Measurements from ENCODE around the gene IRGM. TPM values are rescaled to one million over a fixed set of nuclear protein-coding genes. Genes with fewer than 3 reads are reported as not detected.
"Not testable (repeated sequence)": the region's sequence is repeated elsewhere in the genome, so short reads cannot be mapped to it uniquely, and the experiment has no call there.

Gene IRGM
- total and polyA plus RNA-seq, 4 donors = 0.48 to 0.59 TPM; not detected in 2

DNA sequence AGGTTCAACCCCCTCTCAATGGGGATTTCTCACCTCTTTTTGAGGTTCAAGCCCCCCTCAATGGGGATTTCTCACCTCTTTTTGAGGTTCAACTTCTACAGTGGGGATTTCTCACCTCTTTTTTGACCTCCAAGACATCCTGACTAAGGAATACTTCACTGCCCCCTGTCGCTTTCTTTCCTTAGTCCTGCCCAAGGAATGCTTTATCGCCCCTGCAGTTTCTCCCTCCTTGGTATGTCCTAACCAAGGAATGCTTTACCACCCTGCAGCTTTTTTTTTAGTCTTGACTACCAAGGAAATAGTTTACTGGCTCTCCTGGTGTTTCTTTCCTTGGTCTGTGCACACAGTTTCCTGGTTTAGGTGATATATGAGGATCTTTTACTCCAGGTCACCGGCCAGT lies 9.6 kb upstream of the IRGM start:
- WGBS (ENCODE audit: insufficient coverage) = 81% methylated on average over 3 of the region's 3 CpGs
- no peak overlapping the region for H3K4me3 ChIP-seq (ENCODE audit: low read depth, low read length)
- DNase-seq (ENCODE audit: low read depth in 4 of 6, low spot score in 6 of 6) = no peak
- H3K9me3 ChIP-seq (ENCODE audit: control insufficient read depth, insufficient read depth, low read length) = no peaks in the 10 kb centered on the region
- no peaks in the 10 kb centered on the region for H3K27me3 ChIP-seq (ENCODE audit: control insufficient read depth, insufficient read depth, low read length)
- H3K4me1 ChIP-seq (ENCODE audit: control insufficient read depth, insufficient read depth, low read length) = no peaks in the 10 kb centered on the region
- no peak overlapping the region for H3K27ac ChIP-seq (ENCODE audit: low read depth, low read length)
- no peaks in the 10 kb centered on the region for H3K36me3 ChIP-seq (ENCODE audit: control insufficient read depth, insufficient read depth, low read length)

DNA sequence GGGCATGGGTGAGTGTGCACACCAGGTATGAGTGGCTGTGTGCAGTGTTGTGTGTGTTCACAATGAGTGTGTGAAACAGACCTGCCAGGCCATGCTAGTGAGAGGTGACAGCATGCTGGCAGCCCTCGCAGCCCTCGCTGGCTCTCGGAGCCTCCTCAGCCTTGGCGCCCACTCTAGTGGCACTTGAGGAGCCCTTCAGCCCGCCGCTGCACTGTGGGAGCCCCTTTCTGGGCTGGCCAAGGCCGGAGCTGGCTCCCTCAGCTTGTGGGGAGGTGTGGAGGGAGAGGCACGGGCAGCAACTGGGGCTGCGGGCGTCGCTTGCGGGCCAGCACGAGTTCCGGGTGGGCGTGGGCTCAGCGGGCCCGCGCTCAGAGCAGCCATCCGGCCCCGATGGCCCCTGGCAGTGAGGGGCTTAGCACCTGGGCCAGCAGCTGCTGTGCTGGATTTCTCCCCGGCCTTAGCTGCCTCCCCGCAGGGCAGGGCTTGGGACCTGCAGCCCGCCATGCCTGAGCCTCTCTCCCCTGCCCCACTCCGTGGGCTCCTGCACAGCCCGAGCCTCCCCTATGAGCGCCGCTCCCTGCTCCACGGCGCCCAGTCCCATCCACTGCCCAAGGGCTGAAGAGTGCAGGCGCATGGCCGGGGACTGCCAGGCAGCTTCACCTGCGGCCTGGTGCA lies 999 bp upstream of the IRGM start:
- H3K9me3 ChIP-seq (ENCODE audit: control insufficient read depth, insufficient read depth, low read length); H3K4me3 ChIP-seq (ENCODE audit: low read depth, low read length); H3K36me3 ChIP-seq (ENCODE audit: control insufficient read depth, insufficient read depth, low read length); H3K27me3 ChIP-seq (ENCODE audit: control insufficient read depth, insufficient read depth, low read length); DNase-seq (ENCODE audit: low read depth in 4 of 6, low spot score in 6 of 6); H3K4me1 ChIP-seq (ENCODE audit: control insufficient read depth, insufficient read depth, low read length); H3K27ac ChIP-seq (ENCODE audit: low read depth, low read length): not testable (repeated sequence)
- 95% methylated on average over 30 of the region's 32 CpGs for WGBS (ENCODE audit: insufficient coverage)

DNA sequence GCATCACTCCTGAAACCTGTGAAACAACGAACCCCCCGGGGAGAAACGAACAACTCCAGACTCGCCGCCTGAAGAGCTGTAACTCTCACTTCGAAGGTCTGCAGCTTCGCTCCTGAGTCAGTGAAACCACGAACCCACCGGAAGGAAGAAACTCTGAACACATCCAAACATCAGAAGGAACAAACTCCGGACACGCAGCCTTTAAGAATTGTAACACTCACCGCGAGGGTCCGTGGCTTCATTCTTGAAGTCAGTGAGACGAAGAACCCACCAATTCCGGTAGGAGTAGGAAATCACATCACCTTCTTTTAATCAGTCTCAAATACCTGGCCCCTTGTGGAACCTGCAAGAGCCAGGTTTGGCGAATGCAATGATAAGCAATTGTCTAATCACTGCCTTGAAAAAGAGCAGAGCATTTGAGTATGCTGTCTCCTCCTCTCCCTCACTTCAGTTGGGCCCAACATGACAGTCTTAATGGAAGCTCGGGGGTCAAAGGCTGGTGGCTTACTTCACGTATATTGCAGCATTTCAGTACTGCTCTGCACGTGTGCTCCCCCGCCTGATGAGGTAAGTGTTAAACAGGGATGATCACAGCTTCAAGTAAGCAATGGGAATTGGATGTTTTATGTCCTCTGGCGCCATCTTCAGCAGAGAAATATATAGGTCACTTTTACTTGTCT lies 473 bp downstream of the IRGM start:
- H3K4me1 ChIP-seq (ENCODE audit: control insufficient read depth, insufficient read depth, low read length) = no peaks in the 10 kb centered on the region
- peak; percentile 26 to 89 (median 55) for DNase-seq (ENCODE audit: low read depth in 4 of 6, low spot score in 6 of 6)
- H3K4me3 ChIP-seq (ENCODE audit: low read depth, low read length) = no peak overlapping the region
- H3K27me3 ChIP-seq (ENCODE audit: control insufficient read depth, insufficient read depth, low read length) = no peaks in the 10 kb centered on the region
- H3K36me3 ChIP-seq (ENCODE audit: control insufficient read depth, insufficient read depth, low read length) = no peaks in the 10 kb centered on the region
- no peaks in the 10 kb centered on the region for H3K9me3 ChIP-seq (ENCODE audit: control insufficient read depth, insufficient read depth, low read length)
- WGBS (ENCODE audit: insufficient coverage) = 60% methylated on average over 18 of the region's 22 CpGs
- H3K27ac ChIP-seq (ENCODE audit: low read depth, low read length) = no peak overlapping the region

DNA sequence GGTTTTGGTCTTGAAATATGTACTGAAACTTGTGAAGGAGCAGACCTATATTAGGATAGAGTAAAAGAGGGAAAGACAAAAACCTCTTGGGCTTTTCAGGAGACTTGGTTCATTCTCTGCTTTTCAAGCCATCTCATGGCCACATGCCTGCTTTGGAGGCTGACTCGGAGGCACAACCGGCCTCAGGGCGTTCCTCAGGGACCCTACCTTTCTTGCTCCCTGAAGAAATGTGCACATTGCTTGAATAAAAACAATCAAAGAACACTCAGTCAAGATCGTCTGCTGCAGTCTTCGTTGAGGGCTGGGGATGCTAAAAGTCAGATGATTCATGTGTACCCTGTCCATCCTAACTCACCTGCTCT lies 994 bp downstream of the IRGM start:
- no peak for DNase-seq (ENCODE audit: low read depth in 4 of 6, low spot score in 6 of 6)
- Histone ChIP-seq H3K4me3 (ENCODE audit: low read depth, low read length) (no peak overlapping the region), H3K9me3 (ENCODE audit: control insufficient read depth, insufficient read depth, low read length) (no peaks in the 10 kb centered on the region), H3K4me1 (ENCODE audit: control insufficient read depth, insufficient read depth, low read length) (no peaks in the 10 kb centered on the region), H3K36me3 (ENCODE audit: control insufficient read depth, insufficient read depth, low read length) (no peaks in the 10 kb centered on the region), H3K27ac (ENCODE audit: low read depth, low read length) (no peak overlapping the region), H3K27me3 (ENCODE audit: control insufficient read depth, insufficient read depth, low read length) (no peaks in the 10 kb centered on the region)
- 38% methylated on average over 3 of the region's 5 CpGs for WGBS (ENCODE audit: insufficient coverage)

DNA sequence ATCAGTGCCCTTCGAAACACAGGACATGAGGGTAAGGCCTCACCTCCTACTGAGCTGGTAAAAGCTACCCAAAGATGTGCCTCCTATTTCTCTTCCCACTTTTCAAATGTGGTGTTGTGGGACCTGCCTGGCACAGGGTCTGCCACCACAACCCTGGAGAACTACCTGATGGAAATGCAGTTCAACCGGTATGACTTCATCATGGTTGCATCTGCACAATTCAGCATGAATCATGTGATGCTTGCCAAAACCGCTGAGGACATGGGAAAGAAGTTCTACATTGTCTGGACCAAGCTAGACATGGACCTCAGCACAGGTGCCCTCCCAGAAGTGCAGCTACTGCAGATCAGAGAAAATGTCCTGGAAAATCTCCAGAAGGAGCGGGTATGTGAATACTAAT lies 1.9 kb downstream of the IRGM start:
- Histone ChIP-seq H3K9me3 (ENCODE audit: control insufficient read depth, insufficient read depth, low read length) (no peaks in the 10 kb centered on the region), H3K27ac (ENCODE audit: low read depth, low read length) (no peak overlapping the region), H3K36me3 (ENCODE audit: control insufficient read depth, insufficient read depth, low read length) (no peaks in the 10 kb centered on the region), H3K4me1 (ENCODE audit: control insufficient read depth, insufficient read depth, low read length) (no peaks in the 10 kb centered on the region), H3K4me3 (ENCODE audit: low read depth, low read length) (no peak overlapping the region), H3K27me3 (ENCODE audit: control insufficient read depth, insufficient read depth, low read length) (no peaks in the 10 kb centered on the region)
- WGBS (ENCODE audit: insufficient coverage) = 76% methylated on average over 3 of the region's 4 CpGs
- DNase-seq (ENCODE audit: low read depth in 4 of 6, low spot score in 6 of 6) = no peak

DNA sequence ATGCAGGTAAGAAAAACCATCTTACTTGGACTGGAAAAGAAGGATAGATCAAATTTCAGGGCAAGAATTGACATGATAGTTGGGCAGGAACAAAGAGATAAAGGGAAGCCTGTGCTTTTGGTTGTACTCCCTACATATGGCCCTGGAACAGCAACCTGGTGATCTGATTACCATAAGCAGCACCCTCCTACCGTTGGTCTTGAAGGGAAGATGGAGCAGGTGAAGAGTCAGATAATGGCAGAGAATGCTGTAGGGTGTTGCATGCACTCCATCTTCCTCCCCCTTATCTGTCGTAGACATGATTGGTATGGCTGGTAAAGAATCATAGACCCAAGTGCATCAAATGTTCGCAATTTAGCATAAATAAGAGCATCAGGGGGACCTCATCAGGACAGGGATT lies 4.7 kb downstream of the IRGM start:
- Histone ChIP-seq H3K4me1 (ENCODE audit: control insufficient read depth, insufficient read depth, low read length) (no peaks in the 10 kb centered on the region), H3K27ac (ENCODE audit: low read depth, low read length) (no peak overlapping the region), H3K4me3 (ENCODE audit: low read depth, low read length) (no peak overlapping the region), H3K27me3 (ENCODE audit: control insufficient read depth, insufficient read depth, low read length) (no peaks in the 10 kb centered on the region), H3K9me3 (ENCODE audit: control insufficient read depth, insufficient read depth, low read length) (no peaks in the 10 kb centered on the region), H3K36me3 (ENCODE audit: control insufficient read depth, insufficient read depth, low read length) (no peaks in the 10 kb centered on the region)
- DNase-seq (ENCODE audit: low read depth in 4 of 6, low spot score in 6 of 6) = no peak
- 100% methylated on average over 1 of the region's 3 CpGs for WGBS (ENCODE audit: insufficient coverage)

DNA sequence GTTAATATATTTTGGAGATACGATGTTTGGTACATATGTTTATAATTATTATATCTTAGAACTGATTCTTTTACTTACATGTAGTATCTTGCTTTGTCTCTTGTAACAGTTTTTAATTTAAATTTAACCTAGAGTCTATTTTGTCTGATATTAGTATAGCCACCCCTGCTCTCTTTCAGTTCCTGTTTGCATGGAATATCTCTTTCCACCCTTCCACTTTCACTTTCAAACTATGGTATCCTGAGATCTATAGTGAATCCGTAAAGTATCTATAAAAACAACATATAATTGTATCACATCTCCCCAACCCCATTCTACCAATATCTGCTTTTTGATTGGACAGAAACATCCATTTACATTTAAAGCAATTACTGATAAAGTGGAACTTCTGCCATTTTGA lies 7.2 kb downstream of the IRGM start:
- no peaks in the 10 kb centered on the region for H3K4me1 ChIP-seq (ENCODE audit: control insufficient read depth, insufficient read depth, low read length)
- DNase-seq (ENCODE audit: low read depth in 4 of 6, low spot score in 6 of 6) = no peak
- WGBS (ENCODE audit: insufficient coverage) = no CpG with 5 or more reads among the region's 2 CpGs
- no peak overlapping the region for H3K27ac ChIP-seq (ENCODE audit: low read depth, low read length)
- H3K27me3 ChIP-seq (ENCODE audit: control insufficient read depth, insufficient read depth, low read length) = no peaks in the 10 kb centered on the region
- no peaks in the 10 kb centered on the region for H3K9me3 ChIP-seq (ENCODE audit: control insufficient read depth, insufficient read depth, low read length)
- H3K36me3 ChIP-seq (ENCODE audit: control insufficient read depth, insufficient read depth, low read length) = no peaks in the 10 kb centered on the region
- H3K4me3 ChIP-seq (ENCODE audit: low read depth, low read length) = no peak overlapping the region

DNA sequence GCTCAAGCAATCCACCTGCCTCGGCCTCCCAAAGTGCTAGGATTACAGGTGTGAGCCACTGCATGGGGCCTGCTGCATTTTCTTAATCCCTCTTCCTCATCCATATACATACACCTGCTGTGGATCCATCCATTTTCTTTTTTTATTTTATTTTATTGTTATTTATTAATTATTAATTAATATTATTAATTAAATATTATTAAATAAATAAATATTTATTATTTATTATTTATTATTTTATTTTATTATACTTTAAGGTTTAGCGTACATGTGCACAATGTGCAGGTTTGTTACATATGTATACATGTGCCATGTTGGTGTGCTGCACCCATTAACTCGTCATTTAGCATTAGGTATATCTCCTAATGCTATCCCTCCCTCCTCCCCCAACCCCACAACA lies 10.4 kb downstream of the IRGM start:
- not testable (repeated sequence) for H3K9me3 ChIP-seq (ENCODE audit: control insufficient read depth, insufficient read depth, low read length); DNase-seq (ENCODE audit: low read depth in 4 of 6, low spot score in 6 of 6); H3K27me3 ChIP-seq (ENCODE audit: control insufficient read depth, insufficient read depth, low read length); H3K4me1 ChIP-seq (ENCODE audit: control insufficient read depth, insufficient read depth, low read length); H3K27ac ChIP-seq (ENCODE audit: low read depth, low read length); H3K4me3 ChIP-seq (ENCODE audit: low read depth, low read length); H3K36me3 ChIP-seq (ENCODE audit: control insufficient read depth, insufficient read depth, low read length)
- WGBS (ENCODE audit: insufficient coverage) = no CpG with 5 or more reads among the region's 3 CpGs

DNA sequence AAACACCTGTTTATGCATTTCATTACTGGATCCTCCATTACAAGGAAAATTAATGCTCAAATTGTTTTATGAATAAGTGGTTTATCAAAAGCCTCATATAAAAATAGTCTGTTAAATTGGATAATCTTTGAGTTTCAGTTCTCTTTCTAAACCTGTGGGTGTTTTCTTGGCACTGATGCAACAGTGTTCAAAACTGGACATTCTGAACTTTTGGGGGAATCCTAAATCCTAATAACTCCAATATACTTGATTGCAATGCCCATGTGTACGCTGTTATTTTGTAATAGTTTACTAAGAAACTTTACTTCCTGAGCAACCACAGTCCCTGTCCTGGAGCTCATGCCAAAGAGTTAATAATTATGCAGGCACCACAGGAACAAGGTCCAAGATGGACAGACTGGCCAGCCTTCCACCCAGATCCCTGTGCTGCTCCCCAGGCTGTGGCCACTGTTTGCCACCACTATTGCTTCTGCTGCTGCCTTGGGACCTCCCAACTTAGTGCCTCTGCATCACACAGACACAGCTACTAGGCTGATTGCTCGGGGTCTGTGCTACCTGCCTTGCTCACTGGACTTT lies 14.0 kb downstream of the IRGM start:
- no CpG with 5 or more reads among the region's 2 CpGs for WGBS (ENCODE audit: insufficient coverage)
- H3K9me3 ChIP-seq (ENCODE audit: control insufficient read depth, insufficient read depth, low read length) = peaks cover 5% of the 10 kb centered on the region
- H3K4me3 ChIP-seq (ENCODE audit: low read depth, low read length) = no peak overlapping the region
- H3K27me3 ChIP-seq (ENCODE audit: control insufficient read depth, insufficient read depth, low read length) = no peaks in the 10 kb centered on the region
- H3K27ac ChIP-seq (ENCODE audit: low read depth, low read length) = no peak overlapping the region
- no peaks in the 10 kb centered on the region for H3K4me1 ChIP-seq (ENCODE audit: control insufficient read depth, insufficient read depth, low read length)
- no peaks in the 10 kb centered on the region for H3K36me3 ChIP-seq (ENCODE audit: control insufficient read depth, insufficient read depth, low read length)
- no peak for DNase-seq (ENCODE audit: low read depth in 4 of 6, low spot score in 6 of 6)

DNA sequence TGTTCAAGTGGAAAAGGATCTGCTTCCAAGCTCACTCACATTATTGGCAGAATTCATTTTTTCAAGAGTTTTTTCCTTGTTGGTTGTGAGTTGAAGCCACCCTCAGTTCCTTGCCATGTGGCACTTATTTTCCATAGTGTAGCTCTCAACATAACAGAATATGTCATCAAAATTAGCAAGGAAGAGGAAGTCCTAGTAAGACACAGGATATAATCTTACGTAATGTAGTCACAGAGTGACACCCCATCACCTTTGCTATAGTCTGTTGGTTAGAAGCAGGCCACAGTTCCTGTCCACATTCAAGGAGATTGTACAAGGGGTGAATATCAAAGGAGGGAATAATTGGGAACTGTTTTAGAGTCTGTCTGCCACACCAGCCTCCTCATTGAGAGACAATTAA lies 15.7 kb downstream of the IRGM start:
- H3K9me3 ChIP-seq (ENCODE audit: control insufficient read depth, insufficient read depth, low read length) = peaks cover 8% of the 10 kb centered on the region
- no peaks in the 10 kb centered on the region for H3K36me3 ChIP-seq (ENCODE audit: control insufficient read depth, insufficient read depth, low read length)
- no peaks in the 10 kb centered on the region for H3K4me1 ChIP-seq (ENCODE audit: control insufficient read depth, insufficient read depth, low read length)
- no peak overlapping the region for H3K4me3 ChIP-seq (ENCODE audit: low read depth, low read length)
- WGBS (ENCODE audit: insufficient coverage) = no CpG with 5 or more reads among the region's 1 CpG
- no peak for DNase-seq (ENCODE audit: low read depth in 4 of 6, low spot score in 6 of 6)
- no peaks in the 10 kb centered on the region for H3K27me3 ChIP-seq (ENCODE audit: control insufficient read depth, insufficient read depth, low read length)
- no peak overlapping the region for H3K27ac ChIP-seq (ENCODE audit: low read depth, low read length)

All from spinal cord (tissue), 10 donors.